Muscle of leg (tissue), 11 donors: ENCODE measurements around the gene LCORL. TPM values are rescaled to one million over a fixed set of nuclear protein-coding genes. Genes with fewer than 3 reads are reported as not detected.
A peak's percentile ranks its signal among the peaks of the same experiment; 100 is the strongest.

Experiments used
- DNase-seq: peaks from one replicate; pipeline ENCODE4 v3.0.0; 2013
- H3K27ac ChIP-seq: one replicate; pipeline ENCODE4 v1.5.1; 2013; ENCODE audit warnings: mild to moderate bottlenecking, low read length, control low read depth
- H3K27me3 ChIP-seq: one replicate; pipeline ENCODE4 v1.6.1; 2013; ENCODE audit warnings: low read length; ENCODE audit not compliant: control insufficient read depth, insufficient read depth
- H3K36me3 ChIP-seq: one replicate; pipeline ENCODE4 v1.6.1; 2013; ENCODE audit warnings: low read length; ENCODE audit not compliant: control insufficient read depth, insufficient read depth
- H3K4me1 ChIP-seq: one replicate; pipeline ENCODE4 v1.6.1; 2013; ENCODE audit warnings: low read length; ENCODE audit not compliant: control insufficient read depth, insufficient read depth
- H3K4me3 ChIP-seq: one replicate; pipeline ENCODE4 v1.5.1; 2013; ENCODE audit warnings: low read length, control low read depth
- H3K9me3 ChIP-seq: replicated peaks from 2 replicates; pipeline ENCODE4 v1.6.1; 2013; ENCODE audit warnings: low read depth, low read length; ENCODE audit not compliant: control insufficient read depth
- WGBS: methylation state at CpG from one replicate; pipeline ENCODE4 v1.1.5; 2013; ENCODE audit warnings: missing lambda C conversion rate; ENCODE audit not compliant: insufficient coverage; 5-methylcytosine and 5-hydroxymethylcytosine counted together
- polyA plus RNA-seq, 8 donors: library from polyadenylated mRNA; unstranded; fragments of 120-200 nt; gene quantifications; one replicate each; pipeline versions ENCODE4 v1.2.1 to v1.2.3, GENCODE V29; 2013; ENCODE audit warnings: inconsistent platforms in 1 of 8, low replicate concordance in 1 of 8; ENCODE audit not compliant: insufficient read length in 8 of 8, insufficient read depth in 1 of 8
- total RNA-seq: library from RNA; stranded (reverse); fragments of 120-200 nt; gene quantifications from one replicate; pipeline ENCODE4 v1.2.4, GENCODE V29; 2013

The LCORL gene
- total and polyA plus RNA-seq, 9 donors: 9.4 to 16.4 (median 10.5) TPM

DNA sequence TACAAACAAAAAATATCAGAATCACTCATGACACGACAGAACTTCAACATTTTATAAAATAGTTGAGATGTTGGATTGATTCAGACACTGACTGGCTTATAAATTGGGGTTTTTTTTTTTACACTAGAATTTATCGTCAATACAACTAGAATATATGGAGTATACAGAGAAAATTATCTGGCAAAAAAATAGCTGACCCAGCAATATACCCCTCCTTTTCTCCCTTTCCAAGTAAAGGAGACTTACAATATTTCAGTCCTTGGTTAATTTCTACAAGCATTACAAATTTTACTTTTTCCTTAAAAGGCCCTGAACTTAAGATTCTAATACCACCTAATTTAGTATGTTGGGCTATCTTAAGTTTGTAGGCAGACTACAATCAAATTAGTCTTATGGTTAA, 76.3 kb downstream of the LCORL start:
- H3K4me1 ChIP-seq: no peaks in the 10 kb centered on the region
- WGBS: no CpG with 5 or more reads among the region's 2 CpGs

DNA sequence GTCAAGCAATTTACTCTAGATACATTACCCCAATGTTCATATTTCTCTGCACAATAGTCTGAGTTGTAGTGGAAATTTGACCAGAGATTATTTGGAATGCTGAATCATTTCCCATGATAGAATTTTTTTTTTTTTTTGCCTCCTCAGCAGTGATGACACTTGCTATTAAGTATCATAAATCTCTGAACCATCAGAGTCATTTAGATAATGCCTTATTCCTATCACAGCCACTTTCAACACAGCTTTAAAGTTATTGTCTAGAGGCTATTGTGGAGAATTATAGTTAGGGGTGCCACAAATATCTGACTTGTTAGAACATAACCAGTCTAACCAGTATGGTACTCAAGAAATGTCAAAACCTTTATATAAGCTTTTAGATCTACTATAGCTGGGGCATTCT, 79.8 kb downstream of the LCORL start:
- Histone ChIP-seq H3K27ac (no peak overlapping the region), H3K4me1 (no peaks in the 10 kb centered on the region), H3K9me3 (no peaks in the 10 kb centered on the region), H3K27me3 (no peaks in the 10 kb centered on the region), H3K4me3 (no peak overlapping the region), H3K36me3 (no peaks in the 10 kb centered on the region)
- no peak for DNase-seq

More for the DNA sequence above, 76.3 kb downstream of the LCORL start:
- Histone ChIP-seq H3K9me3 (no peaks in the 10 kb centered on the region), H3K36me3 (no peaks in the 10 kb centered on the region), H3K27ac (no peak overlapping the region), H3K4me3 (no peak overlapping the region), H3K27me3 (no peaks in the 10 kb centered on the region)
- DNase-seq: no peak

DNA sequence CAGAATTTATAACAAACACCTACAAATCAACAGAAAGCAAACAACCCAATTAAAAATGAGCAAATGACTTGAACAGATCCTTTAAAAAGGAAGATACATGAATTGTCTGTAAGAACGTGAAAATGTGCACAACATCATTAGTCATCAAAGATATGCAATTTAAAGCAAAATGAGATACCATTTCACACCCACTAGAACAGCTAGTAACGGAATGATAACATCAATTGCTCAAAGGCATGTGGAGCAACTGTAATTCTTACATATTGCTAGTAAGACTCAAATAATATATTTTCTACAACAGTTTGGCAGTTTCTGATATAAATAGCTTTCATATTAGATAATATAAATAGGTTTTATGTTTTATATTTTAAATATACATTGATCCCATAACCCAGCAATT, 82.5 kb downstream of the LCORL start:
- WGBS: no CpG with 5 or more reads among the region's 2 CpGs
- H3K27me3 ChIP-seq: no peaks in the 10 kb centered on the region
- H3K27ac ChIP-seq: no peak overlapping the region

DNA sequence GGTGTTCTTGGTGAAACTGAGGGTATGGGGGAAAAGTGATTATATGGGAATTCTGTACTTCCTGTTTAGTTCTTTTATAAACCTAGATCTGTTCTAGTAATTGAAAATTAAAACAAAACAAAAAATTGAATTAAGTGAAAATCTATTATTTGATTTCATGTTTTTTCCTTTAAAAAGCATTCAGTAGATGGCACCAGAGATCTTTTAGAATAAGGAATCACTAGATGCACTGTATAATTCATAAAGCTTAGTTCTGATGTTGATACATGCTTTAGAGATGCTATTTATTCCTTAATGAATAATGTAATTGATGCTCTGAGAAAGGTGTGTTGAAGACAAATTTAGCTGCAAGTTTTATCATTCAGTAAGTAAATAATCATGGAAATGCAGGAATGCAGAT, 87.3 kb downstream of the LCORL start:
- H3K27me3 ChIP-seq: no peaks in the 10 kb centered on the region
- DNase-seq: no peak
- peaks cover 3% of the 10 kb centered on the region for H3K9me3 ChIP-seq
- H3K27ac ChIP-seq: no peak overlapping the region
- H3K4me1 ChIP-seq: no peaks in the 10 kb centered on the region
- no peak overlapping the region for H3K4me3 ChIP-seq
- no peaks in the 10 kb centered on the region for H3K36me3 ChIP-seq

More for the DNA sequence above, 82.5 kb downstream of the LCORL start:
- Histone ChIP-seq H3K36me3 (no peaks in the 10 kb centered on the region), H3K9me3 (no peaks in the 10 kb centered on the region), H3K4me1 (no peaks in the 10 kb centered on the region), H3K4me3 (no peak overlapping the region)
- DNase-seq: no peak

DNA sequence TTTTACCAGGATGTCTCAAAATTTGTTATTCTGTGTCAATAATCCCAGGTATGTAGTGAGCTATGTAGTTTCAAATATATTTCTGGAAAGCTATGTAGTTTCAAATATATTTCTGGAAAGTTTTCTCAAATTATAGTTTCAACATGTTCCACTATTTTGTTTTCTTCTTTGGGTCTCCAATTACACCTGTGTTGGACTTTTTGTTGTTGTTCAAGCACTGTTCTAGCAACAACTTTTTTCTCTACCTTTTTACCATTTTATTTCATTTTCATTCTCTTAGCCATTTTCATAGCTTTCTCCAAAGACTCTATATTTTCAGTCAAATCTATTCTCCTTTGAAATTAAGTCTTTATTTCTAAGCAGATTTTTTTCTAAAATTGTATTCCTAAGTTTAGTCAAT, 88.4 kb downstream of the LCORL start:
- Histone ChIP-seq H3K27me3 (no peaks in the 10 kb centered on the region), H3K36me3 (no peaks in the 10 kb centered on the region), H3K4me1 (no peaks in the 10 kb centered on the region), H3K27ac (no peak overlapping the region), H3K4me3 (no peak overlapping the region), H3K9me3 (peaks cover 5% of the 10 kb centered on the region)
- DNase-seq: no peak

DNA sequence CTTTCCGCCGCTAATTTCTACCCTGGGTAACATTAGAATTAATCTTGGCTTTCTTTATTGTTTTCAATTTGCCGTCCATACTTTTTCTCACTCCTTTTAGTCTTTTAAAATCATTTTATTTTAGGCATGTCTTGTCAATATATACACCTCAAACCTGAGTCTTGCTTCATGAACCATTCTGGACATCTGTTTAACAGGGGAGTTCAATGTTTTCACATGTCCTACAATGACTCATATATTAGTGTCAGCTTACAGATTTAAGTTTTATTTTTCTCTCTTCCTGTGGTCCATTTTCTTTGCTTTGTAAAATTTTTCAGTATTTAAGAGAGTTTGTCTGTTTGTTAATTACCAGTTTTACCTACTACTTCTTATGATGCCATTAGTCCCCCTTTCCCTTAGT, 89.5 kb downstream of the LCORL start:
- no peak for DNase-seq

DNA sequence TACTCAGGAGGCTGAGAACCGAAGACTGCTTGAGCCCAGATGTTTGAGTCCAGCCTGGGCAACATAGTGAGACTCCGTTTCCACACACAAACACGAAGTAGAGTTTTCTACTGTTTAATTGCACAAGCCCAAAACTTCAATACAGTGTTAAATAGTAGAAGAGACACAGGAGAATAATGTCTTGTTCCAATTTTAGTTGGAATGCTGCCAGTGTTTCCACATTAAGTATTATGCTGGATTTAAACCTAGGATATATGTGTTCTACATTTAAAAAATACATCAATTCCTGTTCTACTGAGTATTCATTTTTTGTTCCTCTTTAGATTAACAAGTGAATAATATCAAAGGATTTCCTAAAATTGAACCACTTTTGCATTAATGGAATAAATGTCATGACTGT, 91.3 kb downstream of the LCORL start:
- whole genome bisulfite sequencing: no CpG with 5 or more reads among the region's 3 CpGs
- H3K27ac ChIP-seq: no peak overlapping the region
- DNase-seq: peak; percentile 64
- H3K9me3 ChIP-seq: peaks cover 5% of the 10 kb centered on the region
- no peaks in the 10 kb centered on the region for H3K4me1 ChIP-seq
- no peak overlapping the region for H3K4me3 ChIP-seq
- H3K27me3 ChIP-seq: no peaks in the 10 kb centered on the region
- no peaks in the 10 kb centered on the region for H3K36me3 ChIP-seq

More for the DNA sequence above, 89.5 kb downstream of the LCORL start:
- no peak overlapping the region for H3K4me3 ChIP-seq
- H3K4me1 ChIP-seq: no peaks in the 10 kb centered on the region
- H3K9me3 ChIP-seq: peaks cover 5% of the 10 kb centered on the region
- no peak overlapping the region for H3K27ac ChIP-seq
- WGBS: no CpG with 5 or more reads among the region's 3 CpGs
- H3K27me3 ChIP-seq: no peaks in the 10 kb centered on the region
- no peaks in the 10 kb centered on the region for H3K36me3 ChIP-seq

DNA sequence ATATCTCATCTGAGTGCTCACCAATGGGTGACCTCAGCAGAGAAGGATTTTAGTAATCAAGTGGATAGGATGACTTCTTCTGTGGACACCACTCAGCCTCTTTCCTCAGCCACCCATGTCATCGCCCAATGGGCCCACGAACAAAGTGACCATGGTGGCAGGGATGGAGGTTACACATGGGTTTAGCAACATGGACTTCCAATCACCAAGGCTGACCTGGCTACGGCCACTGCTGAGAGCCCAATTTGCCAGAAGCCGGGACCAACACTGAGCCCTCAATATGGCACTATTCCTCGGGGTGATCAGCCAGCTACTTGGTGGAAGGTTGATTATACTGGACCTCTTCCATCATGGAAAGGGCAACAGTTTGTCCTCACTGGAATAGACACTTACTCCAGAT, 97.4 kb downstream of the LCORL start:
- no peaks in the 10 kb centered on the region for H3K4me1 ChIP-seq
- H3K4me3 ChIP-seq: no peak overlapping the region
- no peak overlapping the region for H3K27ac ChIP-seq
- peaks cover 2% of the 10 kb centered on the region for H3K9me3 ChIP-seq
- 94% methylated on average over 2 of the region's 5 CpGs for WGBS
- H3K27me3 ChIP-seq: no peaks in the 10 kb centered on the region
- no peaks in the 10 kb centered on the region for H3K36me3 ChIP-seq
- DNase-seq: no peak

DNA sequence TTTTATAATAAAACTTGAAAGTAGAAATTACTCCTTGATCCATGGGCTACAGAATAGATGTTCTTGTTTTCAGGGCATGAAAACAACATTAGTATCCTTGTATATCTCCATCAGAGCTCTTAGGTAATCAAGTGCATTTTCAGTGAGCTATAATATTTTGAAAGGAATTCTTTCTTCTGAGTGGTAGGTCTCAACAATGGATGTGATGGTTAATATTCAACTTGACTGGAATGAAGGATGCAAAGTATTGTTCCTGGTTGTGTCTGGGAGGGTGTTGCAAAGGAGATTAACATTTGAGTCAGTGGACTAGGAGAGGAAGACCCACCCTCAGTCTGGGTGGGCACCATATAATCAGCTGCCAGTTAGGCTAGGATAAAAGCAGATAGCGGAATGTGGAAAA, 100.1 kb downstream of the LCORL start:
- WGBS: 100% methylated on average over 1 of the region's 1 CpG
- no peaks in the 10 kb centered on the region for H3K36me3 ChIP-seq
- H3K27me3 ChIP-seq: no peaks in the 10 kb centered on the region
- H3K9me3 ChIP-seq: no peaks in the 10 kb centered on the region
- H3K4me1 ChIP-seq: no peaks in the 10 kb centered on the region
- DNase-seq: no peak
- no peak overlapping the region for H3K4me3 ChIP-seq
- no peak overlapping the region for H3K27ac ChIP-seq

DNA sequence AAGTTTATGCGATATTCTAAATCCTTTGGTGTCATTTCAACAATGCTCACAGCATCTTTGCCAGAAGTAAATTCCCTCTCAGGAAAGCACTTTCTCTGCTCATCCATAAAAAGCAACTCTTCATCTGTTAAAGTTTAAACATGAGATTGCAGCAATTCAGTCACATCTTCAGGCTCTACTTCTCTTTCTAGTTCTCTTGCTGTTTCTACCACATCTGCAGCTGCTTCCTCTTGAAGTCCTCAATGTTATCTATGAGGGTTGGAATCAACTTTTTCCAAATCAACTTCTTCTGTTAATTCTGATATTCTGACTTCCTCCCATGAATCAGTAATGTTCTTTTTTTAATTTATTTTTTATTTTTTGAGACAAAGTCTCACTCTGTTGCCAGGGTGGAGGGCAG, 100.9 kb downstream of the LCORL start:
- Histone ChIP-seq H3K27ac (no peak overlapping the region), H3K27me3 (no peaks in the 10 kb centered on the region), H3K9me3 (no peaks in the 10 kb centered on the region), H3K36me3 (no peaks in the 10 kb centered on the region), H3K4me1 (no peaks in the 10 kb centered on the region), H3K4me3 (no peak overlapping the region)
- DNase-seq: no peak
- WGBS: 80% methylated on average over 1 of the region's 1 CpG

DNA sequence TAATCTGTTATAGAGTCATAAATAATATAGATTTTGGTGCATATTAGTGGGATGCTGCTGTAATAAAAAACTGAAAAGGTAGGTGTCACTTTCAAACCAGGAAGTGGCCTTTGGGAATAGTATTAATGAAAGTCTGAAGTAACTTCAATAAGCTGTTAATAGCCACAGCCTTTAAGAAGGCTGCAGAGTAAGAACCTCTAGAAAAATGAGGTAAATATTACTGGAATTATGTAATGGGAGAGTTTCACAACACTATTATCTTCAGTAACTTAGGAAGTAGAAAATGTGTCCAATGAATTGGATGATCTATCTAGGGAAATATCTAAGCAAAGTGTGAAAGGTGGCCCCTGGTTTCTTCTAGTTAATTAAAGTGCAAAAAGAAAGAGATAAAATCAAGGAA, 106.1 kb downstream of the LCORL start:
- no peak overlapping the region for H3K27ac ChIP-seq
- no peak for DNase-seq
- no peaks in the 10 kb centered on the region for H3K36me3 ChIP-seq
- no peaks in the 10 kb centered on the region for H3K9me3 ChIP-seq
- H3K4me1 ChIP-seq: no peaks in the 10 kb centered on the region
- H3K4me3 ChIP-seq: no peak overlapping the region
- H3K27me3 ChIP-seq: no peaks in the 10 kb centered on the region
